HT1080 (cell line): Measurements from ENCODE around the gene AHR. TPM values are rescaled to one million over a fixed set of nuclear protein-coding genes. Genes with fewer than 3 reads are reported as not detected.
"Not testable (repeated sequence)": the region's sequence is repeated elsewhere in the genome, so short reads cannot be mapped to it uniquely, and the experiment has no call there.

Experiments
- DNase-seq: peaks from one replicate; pipeline ENCODE4 v3.0.0-alpha.2; 2015; ENCODE audit warnings: low read depth
- total RNA-seq: library from RNA; depleted of rRNA; stranded (reverse); fragments of >200 nt; shearing (Covaris generic); gene quantifications from 2 replicates; pipeline ENCODE4 v1.2.3, GENCODE V29; 2014

Gene AHR
- total RNA-seq, 1 experiment from 2014 or later = 21.7 TPM

GRCh38 chr7:17336168-17336567 is 37.7 kb downstream of the AHR start:
- DNase-seq = no peak

GRCh38 chr7:17339139-17339538 is 40.7 kb downstream of the AHR start:
- DNase-seq = no peak

- DNase-seq = no peak
Observed at GRCh38 chr7:17339952-17340351, 41.5 kb downstream of the AHR start.

- DNase-seq = no peak
Observed at GRCh38 chr7:17340655-17341054, 42.2 kb downstream of the AHR start.

- DNase-seq = no peak
Observed at GRCh38 chr7:17342756-17343155, 44.3 kb downstream of the AHR start.

- DNase-seq = no peak
Observed at GRCh38 chr7:17347401-17347800, 48.9 kb downstream of the AHR start.

- DNase-seq = not testable (repeated sequence)
Observed at GRCh38 chr7:17348932-17349331, 50.5 kb downstream of the AHR start.

GRCh38 chr7:17350321-17350720 is 51.9 kb downstream of the AHR start:
- not testable (repeated sequence) for DNase-seq

- not testable (repeated sequence) for DNase-seq
Observed at GRCh38 chr7:17353650-17354419, 55.4 kb downstream of the AHR start.

- no peak for DNase-seq
Observed at GRCh38 chr7:17354473-17354872, 56.0 kb downstream of the AHR start.

GRCh38 chr7:17355050-17355449 is 56.6 kb downstream of the AHR start:
- no peak for DNase-seq

- peak; percentile 21 for DNase-seq
Observed at GRCh38 chr7:17357952-17358351, 59.5 kb downstream of the AHR start.

- DNase-seq = no peak
Observed at GRCh38 chr7:17359610-17360009, 61.2 kb downstream of the AHR start.

- no peak for DNase-seq
Observed at GRCh38 chr7:17362439-17363105, 64.1 kb downstream of the AHR start.

- no peak for DNase-seq
Observed at GRCh38 chr7:17364671-17365070, 66.2 kb downstream of the AHR start.

- DNase-seq = no peak
Observed at GRCh38 chr7:17365775-17366174, 67.3 kb downstream of the AHR start.

- DNase-seq = no peak
Observed at GRCh38 chr7:17367502-17367901, 69.0 kb downstream of the AHR start.

GRCh38 chr7:17368856-17369524 is 70.5 kb downstream of the AHR start:
- DNase-seq = no peak

GRCh38 chr7:17369691-17370426 is 71.4 kb downstream of the AHR start:
- peak; percentile 56 for DNase-seq

GRCh38 chr7:17370901-17371585 is 72.6 kb downstream of the AHR start:
- DNase-seq = no peak
